GM12801 (cell line): ENCODE results near the gene NUDT22.

Source experiments
- CTCF ChIP-seq: IDR thresholded peaks from one replicate; pipeline ENCODE4 v1.5.1; 2011; ENCODE audit warnings: control low read depth; ENCODE audit not compliant: insufficient read length; ENCODE audit errors: extremely low read depth

The NUDT22 gene

GRCh38 chr11:64258946-64259532, 33.0 kb downstream of the NUDT22 start:
- TF ChIP-seq CTCF = no peak

GRCh38 chr11:64259533-64260067, 33.5 kb downstream of the NUDT22 start:
- TF ChIP-seq CTCF = no peak

GRCh38 chr11:64260147-64260708, 34.2 kb downstream of the NUDT22 start:
- no peak for TF ChIP-seq CTCF

- no peak for TF ChIP-seq CTCF
These were observed 35.5 kb downstream of the NUDT22 start for GRCh38 chr11:64261556-64262080.

- TF ChIP-seq CTCF = no peak
These were observed 36.4 kb downstream of the NUDT22 start for GRCh38 chr11:64262271-64263002.

- no peak for TF ChIP-seq CTCF
These were observed 37.2 kb downstream of the NUDT22 start for GRCh38 chr11:64263021-64263946.

- TF ChIP-seq CTCF = no peak
These were observed 37.9 kb downstream of the NUDT22 start for GRCh38 chr11:64263947-64264317.
